Measurements from ENCODE around the gene SAP30BP. TPM values are rescaled to one million over a fixed set of nuclear protein-coding genes. Genes with fewer than 3 reads are reported as not detected.

Gene SAP30BP
- total RNA-seq, 1 experiment from 2014 or later: 80.3 TPM

DNA sequence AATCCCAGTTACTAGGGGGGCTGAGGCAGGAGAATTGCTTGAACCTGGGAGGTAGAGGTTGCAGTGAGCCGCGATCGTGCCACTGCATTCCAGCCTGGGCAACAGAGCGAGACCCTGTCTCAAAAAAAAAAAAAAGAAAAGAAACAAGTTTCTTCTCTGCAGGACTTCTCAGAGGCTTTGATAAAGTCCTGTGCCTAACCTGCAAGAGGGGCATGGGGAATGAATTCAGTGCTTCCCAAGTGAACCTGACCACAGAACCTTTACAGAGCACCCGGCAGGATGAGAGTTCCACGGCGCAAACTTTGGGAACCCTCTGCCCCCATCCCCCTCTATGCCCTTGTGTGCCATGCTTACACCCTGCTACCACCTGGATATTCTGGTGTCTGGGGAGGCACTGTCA is 72.0 kb downstream of the SAP30BP start:
- no peak for DNase-seq
- H3K4me2 ChIP-seq: no peak overlapping the region
- H3K9me2 ChIP-seq (ENCODE audit: insufficient read depth): no peaks in the 10 kb centered on the region
- H3K27me3 ChIP-seq (ENCODE audit: insufficient read depth, low read depth): no peaks in the 10 kb centered on the region
- no peak overlapping the region for H2AFZ ChIP-seq
- ChIA-PET POLR2A (ENCODE audit: unreplicated experiment) (no interaction called here), CTCF (interaction anchor here (1.1 kb wide), 1 partner anchor 59 kb away, joined by 3 read pairs; no protein-coding TSS in a partner anchor)
- peaks cover 20% of the 10 kb centered on the region for H3F3A ChIP-seq (ENCODE audit: insufficient read depth, low read depth)
- H3K9me3 ChIP-seq (ENCODE audit: insufficient read depth, low read depth): no peaks in the 10 kb centered on the region
- intact Hi-C loops (cut with micrococcal nuclease; ENCODE audit: unreplicated experiment): no loop called here
- H3K36me3 ChIP-seq (ENCODE audit: low read depth): 0 out of 2 replicates have a peak, but pooled peaks cover 4% of the 10 kb centered on the region
- H3K4me3 ChIP-seq: no peak overlapping the region
- H4K20me1 ChIP-seq (ENCODE audit: insufficient read depth): peaks cover 6% of the 10 kb centered on the region
- H3K4me1 ChIP-seq (replicated peaks; ENCODE audit: insufficient read depth): no peaks in the 10 kb centered on the region
- TF ChIP-seq EZH2 (IDR thresholded peaks at IDR 0.05; ENCODE audit: low read depth): no peak
- TF ChIP-seq, protein P1, sequence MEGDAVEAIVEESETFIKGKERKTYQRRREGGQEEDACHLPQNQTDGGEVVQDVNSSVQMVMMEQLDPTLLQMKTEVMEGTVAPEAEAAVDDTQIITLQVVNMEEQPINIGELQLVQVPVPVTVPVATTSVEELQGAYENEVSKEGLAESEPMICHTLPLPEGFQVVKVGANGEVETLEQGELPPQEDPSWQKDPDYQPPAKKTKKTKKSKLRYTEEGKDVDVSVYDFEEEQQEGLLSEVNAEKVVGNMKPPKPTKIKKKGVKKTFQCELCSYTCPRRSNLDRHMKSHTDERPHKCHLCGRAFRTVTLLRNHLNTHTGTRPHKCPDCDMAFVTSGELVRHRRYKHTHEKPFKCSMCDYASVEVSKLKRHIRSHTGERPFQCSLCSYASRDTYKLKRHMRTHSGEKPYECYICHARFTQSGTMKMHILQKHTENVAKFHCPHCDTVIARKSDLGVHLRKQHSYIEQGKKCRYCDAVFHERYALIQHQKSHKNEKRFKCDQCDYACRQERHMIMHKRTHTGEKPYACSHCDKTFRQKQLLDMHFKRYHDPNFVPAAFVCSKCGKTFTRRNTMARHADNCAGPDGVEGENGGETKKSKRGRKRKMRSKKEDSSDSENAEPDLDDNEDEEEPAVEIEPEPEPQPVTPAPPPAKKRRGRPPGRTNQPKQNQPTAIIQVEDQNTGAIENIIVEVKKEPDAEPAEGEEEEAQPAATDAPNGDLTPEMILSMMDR (conservative IDR thresholded peaks at IDR 0.05): no peak
- no TSS peak for BruUV-seq (replicated peaks)
- no peak overlapping the region for H3K27ac ChIP-seq
- H3K79me2 ChIP-seq (ENCODE audit: low read depth): no peaks in the 10 kb centered on the region

DNA sequence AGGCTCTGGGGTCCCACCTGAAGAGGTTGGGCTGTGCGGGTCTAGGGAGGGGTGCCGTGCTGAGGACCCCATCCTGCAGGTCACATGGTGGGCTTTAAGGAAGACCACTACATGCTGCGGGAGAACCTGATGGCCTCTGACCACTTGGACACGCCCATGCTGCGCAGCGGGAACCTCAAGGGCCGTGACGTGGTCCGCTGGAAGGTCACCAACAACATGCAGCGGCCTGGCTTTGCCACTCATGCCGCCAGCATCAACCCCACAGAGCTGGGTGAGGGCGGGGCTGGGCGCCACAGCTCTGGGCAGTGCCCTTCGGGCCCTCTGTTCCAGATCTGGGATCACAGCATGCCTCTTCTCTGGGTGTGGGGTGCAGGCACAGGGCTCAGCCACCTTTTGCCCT is 72.7 kb downstream of the SAP30BP start:
- H3K9me2 ChIP-seq (ENCODE audit: insufficient read depth): no peaks in the 10 kb centered on the region
- peaks cover 6% of the 10 kb centered on the region for H4K20me1 ChIP-seq (ENCODE audit: insufficient read depth)
- H3K4me1 ChIP-seq (replicated peaks; ENCODE audit: insufficient read depth): no peaks in the 10 kb centered on the region
- intact Hi-C loops (cut with micrococcal nuclease; ENCODE audit: unreplicated experiment): no loop called here
- CTCF ChIA-PET: no interaction called here
- H3K9me3 ChIP-seq (ENCODE audit: insufficient read depth, low read depth): no peaks in the 10 kb centered on the region
- peaks cover 22% of the 10 kb centered on the region for H3F3A ChIP-seq (ENCODE audit: insufficient read depth, low read depth)
- BruUV-seq (replicated peaks): no TSS peak
- no peaks in the 10 kb centered on the region for H3K27me3 ChIP-seq (ENCODE audit: insufficient read depth, low read depth)
- no peak overlapping the region for H3K27ac ChIP-seq
- no peak for DNase-seq
- peaks cover 6% of the 10 kb centered on the region; the same call in 1 of the 2 replicates for H3K36me3 ChIP-seq (ENCODE audit: low read depth)
- H2AFZ ChIP-seq: no peak overlapping the region
- TF ChIP-seq, protein P1 (conservative IDR thresholded peaks at IDR 0.05): no peak
- TF ChIP-seq EZH2 (IDR thresholded peaks at IDR 0.05; ENCODE audit: low read depth): no peak
- no peak overlapping the region for H3K4me2 ChIP-seq
- no peaks in the 10 kb centered on the region for H3K79me2 ChIP-seq (ENCODE audit: low read depth)
- POLR2A ChIA-PET (ENCODE audit: unreplicated experiment): no interaction called here
- H3K4me3 ChIP-seq: no peak overlapping the region

DNA sequence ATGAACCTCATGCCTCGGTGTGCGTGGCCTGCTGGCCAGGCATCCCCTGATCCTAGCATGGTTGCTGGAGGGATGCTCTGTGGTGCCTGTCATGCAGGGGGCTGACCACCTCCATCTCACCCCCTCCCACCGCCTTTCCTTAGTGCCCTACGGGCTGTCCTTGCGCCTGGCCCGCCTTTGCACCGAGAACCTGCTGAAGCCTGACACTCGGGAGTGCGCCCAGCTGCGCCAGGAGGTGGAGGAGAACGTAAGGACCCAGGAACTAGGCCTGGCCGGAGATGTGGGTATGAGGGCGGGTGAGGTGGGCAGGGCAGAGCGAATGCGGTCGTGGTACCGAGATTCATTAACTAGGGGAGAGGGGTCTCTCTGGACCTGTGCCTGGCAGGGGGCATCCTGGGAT is 73.1 kb downstream of the SAP30BP start:
- CTCF ChIA-PET: interaction anchor here (0.5 kb wide), 1 partner anchor 89 kb away, joined by 6 read pairs; no protein-coding TSS in a partner anchor

More for the DNA sequence above, 73.1 kb downstream of the SAP30BP start:
- Histone ChIP-seq H4K20me1 (ENCODE audit: insufficient read depth) (peaks cover 6% of the 10 kb centered on the region), H3K36me3 (ENCODE audit: low read depth) (peaks cover 8% of the 10 kb centered on the region; the same call in 1 of the 2 replicates), H3K9me2 (ENCODE audit: insufficient read depth) (no peaks in the 10 kb centered on the region), H3F3A (ENCODE audit: insufficient read depth, low read depth) (peaks cover 20% of the 10 kb centered on the region; the same call in 1 of the 2 replicates), H3K4me2 (no peak overlapping the region), H3K79me2 (ENCODE audit: low read depth) (no peaks in the 10 kb centered on the region), H3K27ac (no peak overlapping the region), H3K9me3 (ENCODE audit: insufficient read depth, low read depth) (no peaks in the 10 kb centered on the region), H3K4me3 (no peak overlapping the region), H3K27me3 (ENCODE audit: insufficient read depth, low read depth) (no peaks in the 10 kb centered on the region), H2AFZ (no peak overlapping the region), H3K4me1 (replicated peaks; ENCODE audit: insufficient read depth) (no peaks in the 10 kb centered on the region)
- BruUV-seq (replicated peaks): no TSS peak
- DNase-seq: no peak
- no peak for TF ChIP-seq EZH2 (IDR thresholded peaks at IDR 0.05; ENCODE audit: low read depth)
- intact Hi-C loops (cut with micrococcal nuclease; ENCODE audit: unreplicated experiment): no loop called here
- POLR2A ChIA-PET (ENCODE audit: unreplicated experiment): interaction anchor here (0.7 kb wide), 1 partner anchor 51 kb away, joined by 3 read pairs; no protein-coding TSS in a partner anchor

Measured in PC-9 (cell line).